Coronary artery (tissue), 2 donors: ENCODE results near the gene GFI1.

Experiments used
- DNase-seq: peaks from one replicate; pipeline ENCODE4 v3.0.0-alpha.2; 2017; ENCODE audit warnings: low spot score
- H3K27ac ChIP-seq, 2 donors: fragments of 200-600 bp; sonication (generic); one replicate each; pipeline ENCODE4 v1.5.1; 2016 to 2019
- H3K4me3 ChIP-seq: fragments of 200-600 bp; sonication (generic); 2 replicates; pipeline ENCODE4 v1.5.1; 2016; ENCODE audit warnings: mild to moderate bottlenecking, moderate library complexity
- CTCF ChIP-seq: fragments of 200-600 bp; sonication (generic); IDR thresholded peaks from one replicate; pipeline ENCODE4 v1.5.1; 2019; ENCODE audit warnings: antibody characterized with exemption

GFI1 gene

GRCh38 chr1:92502247-92502646 is 15.5 kb upstream of the GFI1 start:
- no peak overlapping the region for H3K27ac ChIP-seq

GRCh38 chr1:92500552-92500951 is 13.8 kb upstream of the GFI1 start:
- no peak overlapping the region for H3K27ac ChIP-seq
- no peak overlapping the region for H3K4me3 ChIP-seq
- no peak for DNase-seq
- no peak for TF ChIP-seq CTCF

More at GRCh38 chr1:92502247-92502646, 15.5 kb upstream of the GFI1 start:
- no peak overlapping the region for H3K4me3 ChIP-seq
- DNase-seq, result no peak
- TF ChIP-seq CTCF, result no peak

- H3K4me3 ChIP-seq, result no peak overlapping the region
- H3K27ac ChIP-seq, result no peak overlapping the region
- TF ChIP-seq CTCF, result no peak
- DNase-seq, result no peak
Measured at GRCh38 chr1:92495392-92496063, 8.8 kb upstream of the GFI1 start.

GRCh38 chr1:92494485-92495141 is 7.9 kb upstream of the GFI1 start:
- H3K27ac ChIP-seq, result no peak overlapping the region
- no peak overlapping the region for H3K4me3 ChIP-seq
- no peak for DNase-seq
- TF ChIP-seq CTCF, result no peak

GRCh38 chr1:92493139-92493538 is 6.4 kb upstream of the GFI1 start:
- H3K4me3 ChIP-seq, result no peak overlapping the region
- no peak for DNase-seq
- H3K27ac ChIP-seq, result no peak overlapping the region
- TF ChIP-seq CTCF, result no peak

GRCh38 chr1:92488832-92489231 is 2.1 kb upstream of the GFI1 start:
- DNase-seq, result no peak
- TF ChIP-seq CTCF, result no peak

GRCh38 chr1:92488416-92488815 is 1.7 kb upstream of the GFI1 start:
- H3K27ac ChIP-seq, result no peak overlapping the region
- no peak for DNase-seq
- no peak for TF ChIP-seq CTCF
- H3K4me3 ChIP-seq, result no peak overlapping the region

More at GRCh38 chr1:92488832-92489231, 2.1 kb upstream of the GFI1 start:
- H3K27ac ChIP-seq, result no peak overlapping the region
- no peak overlapping the region for H3K4me3 ChIP-seq
